K562 (cell line): ENCODE results near the gene GCHFR. TPM values are rescaled to one million over a fixed set of nuclear protein-coding genes. Genes with fewer than 3 reads are reported as not detected.

Experiments used
- ATAC-seq: fragments of 200-7000 bp; cut with Tn5 transposase; 3 replicates; pipeline ENCODE4 v1.9.1; 2020; ENCODE audit warnings: moderate library complexity
- BruUV-seq: library from RNA; stranded (reverse); fragments of 400-500 nt; replicated peaks from 2 replicates; lab custom pipeline; 2021; lab: Mats Ljungman, UMichigan
- CTCF ChIA-PET: fragments of 300-600 bp; formaldehyde crosslinking; extraction: SDS; loops from one replicate; lab custom pipeline; 2021; ENCODE audit warnings: low intra/inter-chr PET ratio; lab: Yijun Ruan, JAX
- POLR2A ChIA-PET: fragments of 300-600, 350-650 bp; sonication (Branson Sonifier 250); formaldehyde crosslinking; extraction: SDS; loops from one replicate; lab custom pipeline; 2021; ENCODE audit warnings: antibody characterized with exemption, inconsistent platforms; lab: Yijun Ruan, JAX
- DNase-seq, 4 experiments: peaks; one replicate each; pipeline versions ENCODE4 v3.0.0 to v3.0.0-alpha.2; 2011 to 2018; ENCODE audit warnings: low spot score in 3 of 4, mixed read lengths in 3 of 4; ENCODE audit errors: extremely low read depth in 1 of 4
- FAIRE-seq: peaks from 2 replicates; lab custom pipeline; 2011; peaks lifted over from hg19 to GRCh38; lab: Jason Lieb, UNC
- H2AFZ ChIP-seq: 2 replicates; pipeline ENCODE4 v1.6.0; 2011; ENCODE audit warnings: low read depth, low read length, control low read depth, inconsistent platforms
- H3K27ac ChIP-seq: fragments of 200-600 bp; 3 replicates; pipeline ENCODE4 v1.8.0; 2011; ENCODE audit warnings: low read depth, mild to moderate bottlenecking, control low read depth, inconsistent platforms, low read length, moderate library complexity, mixed read lengths; ENCODE audit errors: extremely low read depth
- H3K27me3 ChIP-seq, 2 experiments: fragments of 300-600 bp in 1 of 2; 2 replicates in 1 of 2; 3 replicates in 1 of 2; pipeline versions ENCODE4 v1.6.0 to v1.8.0; 2011; ENCODE audit warnings: inconsistent platforms in 2 of 2, low read length in 2 of 2, mild to moderate bottlenecking in 1 of 2, mixed read lengths in 1 of 2, moderate library complexity in 1 of 2; ENCODE audit not compliant: control insufficient read depth in 2 of 2, insufficient read depth in 2 of 2
- H3K36me3 ChIP-seq: fragments of 300-600 bp; 3 replicates; pipeline ENCODE4 v1.8.0; 2011; ENCODE audit warnings: mild to moderate bottlenecking, low read length, inconsistent platforms; ENCODE audit not compliant: control insufficient read depth, insufficient read depth
- H3K4me1 ChIP-seq, 2 experiments: fragments of 200-600 bp in 1 of 2; replicated peaks in 1 of 2; 2 replicates in 1 of 2; 3 replicates in 1 of 2; pipeline versions ENCODE4 v1.5.1 to v1.8.0; 2011; ENCODE audit warnings: inconsistent platforms in 2 of 2, low read length in 2 of 2, mild to moderate bottlenecking in 1 of 2, mixed read lengths in 1 of 2, moderate library complexity in 1 of 2; ENCODE audit not compliant: control insufficient read depth in 2 of 2, insufficient read depth in 2 of 2
- H3K4me2 ChIP-seq: 2 replicates; pipeline ENCODE4 v1.6.1; 2011; ENCODE audit warnings: low read length, control low read depth, inconsistent platforms, mixed read lengths; ENCODE audit not compliant: insufficient read depth
- H3K4me3 ChIP-seq: fragments of 200-600 bp; sonication (generic), shearing (Covaris generic); 2 replicates; pipeline ENCODE4 v1.5.1; 2016; ENCODE audit warnings: control low read depth, inconsistent platforms
- H3K79me2 ChIP-seq: fragments of 200-600 bp; 3 replicates; pipeline ENCODE4 v1.8.0; 2011; ENCODE audit warnings: low read length, inconsistent platforms; ENCODE audit not compliant: control insufficient read depth, insufficient read depth
- H3K9ac ChIP-seq, 2 experiments: 2 replicates each; pipeline versions ENCODE4 v1.6.0 to v1.6.1; 2011; ENCODE audit warnings: low read depth in 2 of 2, low read length in 2 of 2, control low read depth in 1 of 2, inconsistent platforms in 1 of 2, mild to moderate bottlenecking in 1 of 2, mixed read lengths in 1 of 2; ENCODE audit not compliant: insufficient read depth in 1 of 2
- H3K9me1 ChIP-seq: one replicate; pipeline ENCODE4 v1.6.0; 2011; ENCODE audit warnings: inconsistent platforms, mild to moderate bottlenecking, low read length, moderate library complexity; ENCODE audit not compliant: control insufficient read depth, insufficient read depth
- H3K9me3 ChIP-seq: replicated peaks from 2 replicates; pipeline ENCODE4 v1.5.1; 2011; ENCODE audit warnings: low read depth, low read length, inconsistent platforms; ENCODE audit not compliant: control insufficient read depth, insufficient read depth
- H4K20me1 ChIP-seq: replicated peaks from 2 replicates; pipeline ENCODE4 v1.6.1; 2011; ENCODE audit warnings: low read length, inconsistent platforms, mixed read lengths; ENCODE audit not compliant: control insufficient read depth, insufficient read depth
- CREB3 ChIP-seq: fragments of 450-650 bp; conservative IDR thresholded peaks from 2 replicates; pipeline ENCODE4 v1.6.1; 2016; ENCODE audit warnings: missing genetic modification characterization, low read depth, mild to moderate bottlenecking, missing compliant biosample characterization, moderate library complexity
- HMGN3 ChIP-seq: IDR thresholded peaks from 2 replicates; pipeline ENCODE4 v1.6.1; 2011; ENCODE audit warnings: borderline replicate concordance, low read depth, mild to moderate bottlenecking, mixed read lengths, low read length; ENCODE audit not compliant: insufficient read length; ENCODE audit errors: extremely low read depth
- HOXB6 ChIP-seq: fragments of 250-450 bp; sonication (Bioruptor Pico); IDR thresholded peaks from 2 replicates; pipeline ENCODE4 v1.5.1; 2022; ENCODE audit warnings: mild to moderate bottlenecking, borderline replicate concordance
- KDM5B ChIP-seq: fragments of 200-600 bp; sonication (generic); IDR thresholded peaks from 2 replicates; pipeline ENCODE4 v1.6.1; 2012; ENCODE audit warnings: low read depth, mild to moderate bottlenecking, moderate library complexity, low read length, control low read depth, inconsistent platforms; ENCODE audit not compliant: insufficient replicate concordance
- POLR2B ChIP-seq: fragments of 450-650 bp; IDR thresholded peaks from 2 replicates; pipeline ENCODE4 v1.6.1; 2018; ENCODE audit warnings: low read depth; ENCODE audit not compliant: partially characterized antibody
- RUNX1 ChIP-seq: sonication (generic); IDR thresholded peaks from 2 replicates; pipeline ENCODE4 v1.6.1; 2016; ENCODE audit warnings: antibody characterized with exemption, low read depth
- SFPQ ChIP-seq: fragments of 200-400 bp; formaldehyde crosslinking; IDR thresholded peaks from 2 replicates; pipeline ENCODE4 v1.6.1; 2017; ENCODE audit warnings: mild to moderate bottlenecking, low read depth, low read length, moderate library complexity
- SLC30A9 ChIP-seq: fragments of 250-450 bp; sonication (Bioruptor Pico); IDR thresholded peaks from 2 replicates; pipeline ENCODE4 v1.8.0; 2022; ENCODE audit warnings: mild to moderate bottlenecking, moderate library complexity
- SMARCE1 ChIP-seq: fragments of 450-650 bp; IDR thresholded peaks from 2 replicates; pipeline ENCODE4 v1.7.1; 2016; ENCODE audit warnings: mild to moderate bottlenecking
- ZBTB33 ChIP-seq: sonication (generic); formaldehyde crosslinking; IDR thresholded peaks from 2 replicates; pipeline ENCODE4 v1.8.1; 2023; ENCODE audit warnings: mild to moderate bottlenecking, missing genetic modification reagents
- ZBTB7A ChIP-seq: IDR thresholded peaks from 2 replicates; pipeline ENCODE4 v1.6.1; 2011; ENCODE audit warnings: low read depth, mild to moderate bottlenecking, low read length, moderate library complexity, borderline replicate concordance; ENCODE audit not compliant: control insufficient read depth
- ZFP91 ChIP-seq: sonication (generic); formaldehyde crosslinking; IDR thresholded peaks from 2 replicates; pipeline ENCODE4 v1.8.0; 2022; ENCODE audit warnings: mild to moderate bottlenecking, missing genetic modification reagents
- ZNF668 ChIP-seq: fragments of 250-450 bp; sonication (Bioruptor Pico); IDR thresholded peaks from 2 replicates; pipeline ENCODE4 v1.8.0; 2022; ENCODE audit warnings: mild to moderate bottlenecking, inconsistent platforms
- ZNF766 ChIP-seq: fragments of 200-800 bp; sonication (Bioruptor generic); conservative IDR thresholded peaks from 2 replicates; pipeline ENCODE4 v1.6.1; 2016; ENCODE audit warnings: missing genetic modification characterization, missing compliant biosample characterization
- WGBS: fragments of 100-300 bp; shearing (Covaris generic); methylation state at CpG from one replicate; pipeline ENCODE4 v1.1.6; 2016; ENCODE audit warnings: low coverage, mixed read lengths; ENCODE audit not compliant: insufficient coverage; ENCODE audit errors: missing lambda C conversion rate; 5-methylcytosine and 5-hydroxymethylcytosine counted together
- in situ Hi-C: fragments of 300-500 bp; cut with MboI; formaldehyde crosslinking; loops from 4 replicates; pipeline ENCODE4 v1.15.0; 2018; ENCODE audit warnings: inconsistent platforms, mixed read lengths
- intact Hi-C: fragments of 100-400 bp; cut with micrococcal nuclease; formaldehyde crosslinking; loops from 2 replicates; pipeline ENCODE4 v1.14.2; 2022
- polyA plus RNA-seq, 8 experiments: library from polyadenylated mRNA; depleted of rRNA in 4 of 8; stranded (reverse) in 5 of 8; unstranded in 3 of 8; fragments of >200 nt; fragmentation: Nextera tagmentation in 2 of 8; fragmentation: Illumina TruSeq in 1 of 8; extraction: Ambion mirVana in 2 of 8; extraction: Trizol in 1 of 8; gene quantifications; 2 replicates each; pipeline versions ENCODE4 v1.2.1 to v1.2.3, GENCODE V29; 2011 to 2014; ENCODE audit warnings: inconsistent platforms in 1 of 8, missing spikeins in 1 of 8
- total RNA-seq, 7 experiments: library from RNA; depleted of rRNA in 6 of 7; stranded (reverse); fragments of >200 nt in 6 of 7; fragmentation: Illumina TruSeq in 2 of 7; extraction: Trizol in 2 of 7; gene quantifications; 2 replicates each; pipeline versions ENCODE4 v1.2.1 to v1.2.3, GENCODE V29; 2011 to 2021; ENCODE audit warnings: low replicate concordance in 1 of 7
- TF ChIP-seq, protein P1 (sequence below): fragments of 250-450 bp; sonication (Bioruptor Pico); IDR thresholded peaks from 2 replicates; pipeline ENCODE4 v1.6.1; 2021; ENCODE audit warnings: mild to moderate bottlenecking

GCHFR gene
- total and polyA plus RNA-seq, 9 of the 15 experiments (the other 6 are each of a cell fraction or from before 2014, with no cell fraction given), result 8.7 to 83.5 (median 20.8) TPM

GRCh38 chr15:40773902-40774301 lies 10.0 kb downstream of the GCHFR start:
- Histone ChIP-seq H3K27ac (no peak overlapping the region), H2AFZ (no peak overlapping the region), H3K79me2 (no peaks in the 10 kb centered on the region), H3K4me2 (no peak overlapping the region), H3K4me3 (no peak overlapping the region), H3K9me1 (no peaks in the 10 kb centered on the region), H3K36me3 (peaks cover 53% of the 10 kb centered on the region; the same call in 2 of the 3 replicates), H3K9ac (peak overlapping the region in 1 of 2 experiments; percentile 14; a peak in 1 of 4 replicates), H3K9me3 (no peaks in the 10 kb centered on the region), H3K4me1 (peaks cover 10 to 23% of the 10 kb centered on the region in 2 experiments; a peak in 4 of 5 replicates), H4K20me1 (no peaks in the 10 kb centered on the region), H3K27me3 (no peaks in the 10 kb centered on the region)
- ChIA-PET POLR2A (interaction anchor here (0.6 to 2.2 kb wide), 5 partner anchors 9 to 446 kb away, joined by 3 to 9 read pairs (median 3); partner anchors contain the start of gene GCHFR), CTCF (no interaction called here)
- FAIRE-seq, result no peak
- 77% methylated on average over 6 of the region's 6 CpGs for WGBS
- intact Hi-C loops (no loop called here), in situ Hi-C loops (no loop called here)
- DNase-seq, result no peak
- ATAC-seq, result no peak
- no TSS peak for BruUV-seq
- no peak for TF ChIP-seq SFPQ
- no peak for TF ChIP-seq CREB3
- no peak for TF ChIP-seq ZNF668 (CRISPR knock-in tag)
- no peak for TF ChIP-seq ZBTB33 (CRISPR knock-in tag)
- no peak for TF ChIP-seq KDM5B
- TF ChIP-seq SLC30A9, result no peak
- TF ChIP-seq SMARCE1, result no peak
- TF ChIP-seq ZBTB7A, result no peak
- no peak for TF ChIP-seq HMGN3
- TF ChIP-seq HOXB6, result no peak
- TF ChIP-seq RUNX1, result no peak
- TF ChIP-seq, protein P1, sequence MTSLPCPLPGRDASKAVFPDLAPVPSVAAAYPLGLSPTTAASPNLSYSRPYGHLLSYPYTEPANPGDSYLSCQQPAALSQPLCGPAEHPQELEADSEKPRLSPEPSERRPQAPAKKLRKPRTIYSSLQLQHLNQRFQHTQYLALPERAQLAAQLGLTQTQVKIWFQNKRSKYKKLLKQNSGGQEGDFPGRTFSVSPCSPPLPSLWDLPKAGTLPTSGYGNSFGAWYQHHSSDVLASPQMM (CRISPR knock-in tag), result no peak
- no peak for TF ChIP-seq ZNF766 (CRISPR knock-in tag)
- no peak for TF ChIP-seq ZFP91 (CRISPR knock-in tag)
- no peak for TF ChIP-seq POLR2B
